GM13976 (cell line): ENCODE results near the gene SENP8.

Experiments used
- DNase-seq: peaks from one replicate; pipeline ENCODE4 v3.0.0; 2012; ENCODE audit warnings: low spot score
- in situ Hi-C: fragments of 300-500 bp; cut with MboI; formaldehyde crosslinking; loops from one replicate; pipeline ENCODE4 v1.12.0; 2022; ENCODE audit warnings: low sequenced_read_pairs, mixed read lengths, inconsistent platforms; ENCODE audit not compliant: unreplicated experiment
- TF ChIP-seq, protein P1 (sequence below): IDR thresholded peaks from 2 replicates; pipeline ENCODE4 v1.5.1; 2012; ENCODE audit warnings: borderline replicate concordance, mild to moderate bottlenecking; ENCODE audit not compliant: insufficient read depth; ENCODE audit errors: extremely low read depth, missing control alignments, control extremely low read depth

Gene SENP8

GRCh38 chr15:72161361-72162132 lies 43.3 kb downstream of the SENP8 start:
- DNase-seq = no peak
- in situ Hi-C loops = loop anchor here (25.0 kb wide), 1 partner anchor 699 kb away; no protein-coding TSS in a partner anchor
- TF ChIP-seq, protein P1, sequence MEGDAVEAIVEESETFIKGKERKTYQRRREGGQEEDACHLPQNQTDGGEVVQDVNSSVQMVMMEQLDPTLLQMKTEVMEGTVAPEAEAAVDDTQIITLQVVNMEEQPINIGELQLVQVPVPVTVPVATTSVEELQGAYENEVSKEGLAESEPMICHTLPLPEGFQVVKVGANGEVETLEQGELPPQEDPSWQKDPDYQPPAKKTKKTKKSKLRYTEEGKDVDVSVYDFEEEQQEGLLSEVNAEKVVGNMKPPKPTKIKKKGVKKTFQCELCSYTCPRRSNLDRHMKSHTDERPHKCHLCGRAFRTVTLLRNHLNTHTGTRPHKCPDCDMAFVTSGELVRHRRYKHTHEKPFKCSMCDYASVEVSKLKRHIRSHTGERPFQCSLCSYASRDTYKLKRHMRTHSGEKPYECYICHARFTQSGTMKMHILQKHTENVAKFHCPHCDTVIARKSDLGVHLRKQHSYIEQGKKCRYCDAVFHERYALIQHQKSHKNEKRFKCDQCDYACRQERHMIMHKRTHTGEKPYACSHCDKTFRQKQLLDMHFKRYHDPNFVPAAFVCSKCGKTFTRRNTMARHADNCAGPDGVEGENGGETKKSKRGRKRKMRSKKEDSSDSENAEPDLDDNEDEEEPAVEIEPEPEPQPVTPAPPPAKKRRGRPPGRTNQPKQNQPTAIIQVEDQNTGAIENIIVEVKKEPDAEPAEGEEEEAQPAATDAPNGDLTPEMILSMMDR = no peak

DNA sequence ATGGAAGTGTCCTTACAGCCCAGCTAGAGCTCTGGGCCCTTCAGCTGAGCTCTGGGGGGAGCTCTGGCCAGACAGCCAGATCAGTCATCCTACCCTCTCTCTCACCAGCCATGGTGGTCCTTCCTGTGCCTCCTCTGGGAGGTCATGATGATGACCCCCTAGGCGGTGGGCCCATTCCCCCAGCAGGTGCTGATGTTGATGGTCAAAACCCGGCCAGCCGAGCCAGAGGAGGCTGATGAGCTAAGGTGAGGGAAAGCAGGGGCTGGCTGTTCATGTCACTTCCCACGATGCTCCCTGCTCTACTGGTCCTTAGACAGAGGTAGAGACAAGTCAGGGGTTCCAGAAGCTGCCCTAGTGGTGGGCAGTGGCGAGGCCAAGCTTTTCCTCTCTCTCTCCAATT lies 44.4 kb downstream of the SENP8 start:
- no peak for DNase-seq
- in situ Hi-C loops = loop anchor here (25.0 kb wide), 1 partner anchor 700 kb away; no protein-coding TSS in a partner anchor
- TF ChIP-seq, protein P1 = no peak

- DNase-seq = no peak
- in situ Hi-C loops = loop anchor here (25.0 kb wide), 1 partner anchor 701 kb away; no protein-coding TSS in a partner anchor
- TF ChIP-seq, protein P1 = no peak
Observed at GRCh38 chr15:72163719-72164118, 45.5 kb downstream of the SENP8 start.

DNA sequence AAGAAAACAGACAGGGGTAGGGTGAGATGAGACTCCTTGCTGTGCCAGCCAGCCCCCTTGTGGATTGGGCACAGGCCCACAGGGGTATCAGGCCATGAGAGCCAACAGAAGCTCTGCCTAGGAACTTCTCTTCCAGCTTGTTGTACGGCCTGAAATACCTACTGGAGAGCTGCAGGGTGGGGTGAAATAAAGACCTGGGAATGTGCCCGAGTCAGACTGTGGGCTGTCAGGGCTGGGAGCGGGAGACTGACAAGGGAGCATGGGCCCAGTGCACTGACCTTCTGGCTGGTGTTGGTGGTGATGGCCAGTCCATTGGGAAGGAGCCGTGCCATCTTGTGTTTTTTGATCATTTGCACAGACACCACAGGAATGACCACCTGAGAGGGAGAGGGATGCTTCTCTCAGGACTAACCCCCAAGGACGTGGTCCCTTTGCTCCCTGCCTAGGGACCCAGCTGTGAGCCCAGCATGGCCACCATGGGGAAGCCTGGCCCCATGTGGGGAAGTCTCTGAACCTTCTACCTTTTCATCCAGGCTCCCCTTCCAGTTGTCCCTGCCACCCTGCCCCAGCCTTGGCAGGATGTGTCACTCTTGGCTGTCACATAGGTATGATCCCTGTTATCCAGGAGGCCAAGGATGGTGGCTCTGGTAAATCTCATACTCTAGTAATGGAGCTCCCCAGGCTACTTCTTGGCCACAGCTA lies 48.7 kb downstream of the SENP8 start:
- in situ Hi-C loops = loop anchor here (25.0 kb wide), 1 partner anchor 705 kb away; no protein-coding TSS in a partner anchor
- TF ChIP-seq, protein P1 = no peak

GRCh38 chr15:72167445-72167844 lies 49.2 kb downstream of the SENP8 start:
- no peak for DNase-seq
- in situ Hi-C loops = loop anchor here (25.0 kb wide), 1 partner anchor 705 kb away; no protein-coding TSS in a partner anchor
- TF ChIP-seq, protein P1 = no peak

More for the DNA sequence above, 48.7 kb downstream of the SENP8 start:
- peak; percentile 11 for DNase-seq

GRCh38 chr15:72168131-72168807 lies 50.1 kb downstream of the SENP8 start:
- DNase-seq = peak; percentile 17
- TF ChIP-seq, protein P1 = no peak
- in situ Hi-C loops = loop anchor here (25.0 kb wide), 1 partner anchor 706 kb away; no protein-coding TSS in a partner anchor
